Right hindlimb (tissue), 1 donor: Measurements from ENCODE around the gene GALNT7.

Experiments used
- DNase-seq: peaks from one replicate; pipeline ENCODE4 v3.0.0-alpha.2; 2018

The GALNT7 gene

DNA sequence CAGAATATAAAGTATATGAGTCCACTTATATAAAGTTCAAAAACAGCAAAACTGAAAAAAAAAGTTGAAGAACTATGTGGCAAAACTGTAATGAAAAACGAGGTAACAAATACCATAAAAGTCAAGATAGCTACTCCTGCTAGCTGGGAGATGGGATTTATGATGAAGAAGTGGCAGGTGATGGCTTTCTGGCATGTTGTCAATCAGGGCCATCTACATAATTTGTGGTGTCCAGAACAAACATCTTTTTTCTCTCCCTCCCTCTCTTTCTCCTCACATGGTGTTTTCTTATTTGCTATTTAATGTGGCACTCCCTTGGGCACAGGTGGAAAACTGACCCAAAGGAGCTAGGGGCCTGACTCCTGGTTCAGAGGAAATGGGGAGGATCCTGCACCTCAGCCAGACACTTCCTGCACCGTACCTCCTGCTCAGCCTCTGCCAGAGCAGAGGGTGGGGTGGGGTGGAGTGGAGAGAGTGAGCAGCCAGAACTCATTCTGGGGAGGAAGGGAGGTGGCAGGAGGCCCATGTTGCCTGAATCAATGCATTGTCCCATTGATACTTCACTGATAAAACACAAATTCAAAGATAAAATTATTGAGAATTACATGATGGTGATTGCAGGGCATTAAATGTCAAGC lies 196.9 kb downstream of the GALNT7 start:
- no peak for DNase-seq

DNA sequence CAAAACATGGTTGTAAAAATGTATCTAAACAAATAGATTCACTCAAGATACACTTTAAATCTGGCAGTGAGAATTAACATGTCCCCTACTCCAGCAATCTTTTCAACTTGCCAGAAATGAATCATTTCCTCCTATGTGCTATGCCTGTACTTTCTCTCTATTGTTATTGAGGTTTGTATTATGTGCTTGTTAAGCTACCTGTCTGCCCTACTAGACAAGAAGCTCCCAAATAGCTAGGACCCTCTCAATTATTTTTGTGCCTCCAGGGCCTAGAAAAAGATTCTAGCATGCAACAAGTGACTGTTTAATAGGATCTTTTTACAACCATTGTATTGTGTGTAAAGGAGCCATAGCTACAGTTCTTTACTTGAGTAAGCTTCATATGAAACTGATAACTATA lies 198.7 kb downstream of the GALNT7 start:
- DNase-seq = no peak

DNA sequence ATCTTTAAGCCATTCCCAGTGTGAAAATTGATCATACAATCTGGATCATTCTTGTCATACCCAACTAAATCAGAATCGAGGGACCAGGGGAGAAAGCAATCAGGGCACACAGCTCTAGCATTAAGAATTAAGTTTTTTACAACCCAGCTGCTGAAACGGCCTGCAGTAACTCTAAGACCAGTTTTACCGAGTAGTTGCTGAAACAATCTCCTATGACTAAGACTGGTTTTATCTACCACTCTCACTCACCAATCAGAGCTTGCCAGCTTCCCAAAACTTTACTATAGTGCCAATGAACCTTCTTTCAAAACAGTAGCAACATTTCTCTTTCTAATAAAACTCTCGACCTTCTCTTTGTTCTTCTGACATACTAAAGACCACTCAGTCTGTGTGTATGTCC lies 199.3 kb downstream of the GALNT7 start:
- DNase-seq = no peak

DNA sequence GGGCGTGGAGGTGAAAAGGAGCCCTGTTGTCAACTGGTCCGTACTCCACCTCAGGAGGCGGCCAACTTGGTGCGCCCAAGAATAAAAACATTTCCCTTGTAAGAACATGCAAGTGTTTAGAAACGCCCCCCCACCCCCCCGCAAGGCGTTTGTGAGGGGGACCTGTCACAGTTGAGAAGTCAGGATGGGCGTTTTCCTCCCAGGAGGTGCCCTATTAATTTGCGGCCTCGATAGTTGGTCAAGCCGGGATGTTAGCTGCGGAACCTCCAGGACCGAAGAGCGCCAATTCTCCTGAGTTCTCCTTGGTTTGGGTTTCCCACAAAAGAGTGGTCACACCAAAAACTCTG lies 201.5 kb downstream of the GALNT7 start:
- peak; percentile 83 for DNase-seq

DNA sequence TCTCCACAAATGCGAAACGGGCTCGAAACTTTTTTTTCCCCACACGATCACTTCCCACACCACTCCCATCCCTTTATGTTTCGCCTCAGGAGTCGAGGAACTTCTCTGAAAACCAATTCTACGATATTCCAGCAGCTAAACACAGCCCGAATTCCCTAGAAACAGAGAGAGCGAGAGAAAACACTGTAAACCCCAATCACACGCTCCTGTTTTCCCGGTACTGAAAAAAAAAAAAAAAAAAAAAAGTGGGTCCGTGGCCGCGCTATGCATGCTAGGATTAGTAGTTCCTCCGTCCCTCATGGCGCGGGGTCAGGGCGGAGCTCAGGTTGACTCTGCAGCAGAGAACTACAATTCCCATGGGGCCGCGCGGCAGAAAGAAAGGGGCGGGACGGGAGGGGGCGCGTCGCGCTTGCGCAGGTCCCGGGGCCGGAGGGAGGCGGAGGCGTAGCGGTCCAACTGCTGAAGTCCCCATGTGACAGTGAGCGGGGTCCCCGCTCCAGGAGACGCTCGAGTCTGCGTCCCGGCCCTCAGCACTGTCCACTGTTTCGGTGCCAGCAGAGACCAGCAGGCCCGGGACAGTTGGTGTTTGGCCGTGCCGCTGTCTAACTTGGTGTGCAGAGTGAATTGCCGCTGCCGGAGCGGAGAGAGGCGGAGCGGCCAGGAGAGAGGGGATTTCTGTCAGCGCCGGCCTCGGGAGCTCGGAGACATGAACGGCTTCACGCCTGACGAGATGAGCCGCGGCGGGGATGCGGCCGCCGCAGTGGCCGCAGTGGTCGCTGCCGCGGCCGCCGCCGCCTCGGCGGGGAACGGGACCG lies 202.1 kb downstream of the GALNT7 start, which contains the start of gene SAP30:
TSS of gene SAP30 (plus strand) at position 478 of the 815 bp plus-strand sequence. CDS start at position 707, 229 bp downstream.
- peak; percentile 99 for DNase-seq

DNA sequence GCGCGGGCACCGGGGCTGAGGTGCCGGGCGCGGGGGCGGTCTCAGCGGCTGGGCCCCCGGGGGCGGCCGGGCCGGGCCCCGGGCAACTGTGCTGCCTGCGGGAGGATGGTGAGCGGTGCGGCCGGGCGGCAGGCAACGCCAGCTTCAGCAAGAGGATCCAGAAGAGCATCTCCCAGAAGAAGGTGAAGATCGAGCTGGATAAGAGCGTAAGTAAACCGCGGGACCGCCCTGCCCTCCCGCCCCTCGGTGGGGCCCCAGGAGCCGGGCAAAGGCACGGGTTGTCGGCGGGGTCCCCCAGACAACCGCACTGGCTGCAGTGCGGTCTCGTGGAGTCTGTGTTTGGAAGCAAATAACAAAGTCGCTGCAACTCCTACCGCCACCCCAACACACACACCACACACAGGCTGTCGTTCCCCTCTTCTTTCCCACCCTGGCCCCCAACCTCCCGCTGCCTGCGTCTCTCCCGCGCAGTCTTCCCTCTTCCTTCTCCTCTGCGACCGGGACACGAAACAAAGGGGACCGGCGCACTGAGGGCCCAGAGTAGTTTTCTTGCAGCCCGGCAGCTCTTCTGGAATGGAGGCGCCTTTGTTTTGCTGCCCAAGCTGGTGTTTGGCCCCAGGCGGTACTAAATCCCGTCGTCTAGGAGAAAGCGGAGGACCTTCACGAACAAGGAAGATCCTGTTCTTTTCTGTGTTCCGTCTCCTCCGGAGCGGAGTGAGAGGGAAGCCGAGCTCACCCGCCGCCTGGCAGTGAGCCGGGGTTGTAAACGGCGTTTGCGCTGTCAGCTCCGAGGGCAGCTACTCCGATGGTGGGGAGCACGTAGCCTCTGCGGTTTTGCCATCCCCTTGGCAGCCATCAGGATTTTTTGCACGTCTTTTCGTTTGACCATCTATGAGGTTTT lies 202.9 kb downstream of the GALNT7 start:
- peak; percentile 87 for DNase-seq
